ENCODE measurements around the gene COL25A1.

GRCh38 chr4:109303140-109303496, 660 bp upstream of the COL25A1 start:
- TF ChIP-seq CTCF (IDR thresholded peaks at IDR 0.05 in 2 of 3, conservative IDR thresholded peaks at IDR 0.05 in 1 of 3; ENCODE audit: borderline replicate concordance in 1 of 3, insufficient read depth in 1 of 3, low read depth in 2 of 3, low read length in 2 of 3), result no peak
- no peak for TF ChIP-seq EZH2 (IDR thresholded peaks at IDR 0.05)
- no peak for TF ChIP-seq REST (IDR thresholded peaks at IDR 0.05; ENCODE audit: low read depth)
- no peak for TF ChIP-seq POLR2AphosphoS5 (IDR thresholded peaks at IDR 0.05; ENCODE audit: low read depth, low read length)
- TF ChIP-seq ATF3 (IDR thresholded peaks at IDR 0.05), result no peak
- TF ChIP-seq JUND (IDR thresholded peaks at IDR 0.05), result no peak
- TF ChIP-seq ZNF274 (IDR thresholded peaks at IDR 0.05; ENCODE audit: low read depth, low read length), result no peak
